GM12878 (cell line): ENCODE results near the gene HERC6. TPM values are rescaled to one million over a fixed set of nuclear protein-coding genes. Genes with fewer than 3 reads are reported as not detected.

Experiments
- ATF7 ChIP-seq: fragments of 450-650 bp; IDR thresholded peaks from 2 replicates; pipeline ENCODE4 v1.6.1; 2016; ENCODE audit warnings: low read depth, mild to moderate bottlenecking
- EGR1 ChIP-seq, 2 experiments: IDR thresholded peaks; 1 replicate in 1 of 2; 2 replicates in 1 of 2; pipeline ENCODE4 v1.6.1; 2011 to 2012; ENCODE audit warnings: low read depth in 2 of 2, low read length in 2 of 2, borderline replicate concordance in 1 of 2, mild to moderate bottlenecking in 1 of 2, moderate library complexity in 1 of 2
- ESRRA ChIP-seq: IDR thresholded peaks from 2 replicates; pipeline ENCODE4 v1.6.1; 2012; ENCODE audit warnings: mild to moderate bottlenecking, low read length, improper control_type of control experiment
- ETV6 ChIP-seq, 2 experiments: fragments of 450-650 bp in 1 of 2; IDR thresholded peaks in 1 of 2; conservative IDR thresholded peaks in 1 of 2; 2 replicates each; pipeline ENCODE4 v1.6.1; 2014; ENCODE audit warnings: antibody characterized with exemption in 1 of 2, borderline replicate concordance in 1 of 2, low read depth in 1 of 2, mild to moderate bottlenecking in 1 of 2, moderate library complexity in 1 of 2
- IRF5 ChIP-seq: fragments of 450-650 bp; IDR thresholded peaks from 2 replicates; pipeline ENCODE4 v1.6.1; 2017; ENCODE audit warnings: borderline replicate concordance
- MYC ChIP-seq: IDR thresholded peaks from 2 replicates; pipeline ENCODE4 v1.6.1; 2011; ENCODE audit warnings: mild to moderate bottlenecking, low read length, moderate library complexity, inconsistent platforms; ENCODE audit not compliant: insufficient read depth, insufficient replicate concordance, insufficient read length, severe bottlenecking
- NKRF ChIP-seq: fragments of 450-650 bp; conservative IDR thresholded peaks from 2 replicates; pipeline ENCODE4 v1.6.1; 2017; ENCODE audit warnings: mild to moderate bottlenecking, moderate library complexity
- NR2C2 ChIP-seq: IDR thresholded peaks from 2 replicates; pipeline ENCODE4 v1.6.1; 2011; ENCODE audit warnings: borderline replicate concordance, low read depth; ENCODE audit not compliant: control insufficient read depth, insufficient read length
- NR2F1 ChIP-seq: fragments of 450-650 bp; conservative IDR thresholded peaks from 2 replicates; pipeline ENCODE4 v1.6.1; 2017; ENCODE audit warnings: mild to moderate bottlenecking
- RBBP5 ChIP-seq: fragments of 200-600 bp; sonication (generic); conservative IDR thresholded peaks from 2 replicates; pipeline ENCODE4 v1.6.1; 2016
- REST ChIP-seq: IDR thresholded peaks from 2 replicates; pipeline ENCODE4 v1.6.1; 2012; ENCODE audit warnings: mild to moderate bottlenecking, low read depth, low read length
- RUNX3 ChIP-seq: IDR thresholded peaks from 2 replicates; pipeline ENCODE4 v1.6.1; 2012; ENCODE audit warnings: low read length, inconsistent platforms
- SPI1 ChIP-seq: IDR thresholded peaks from 2 replicates; pipeline ENCODE4 v1.6.1; 2011; ENCODE audit warnings: low read depth, mild to moderate bottlenecking, low read length, moderate library complexity, borderline replicate concordance; ENCODE audit not compliant: insufficient read depth
- SREBF1 ChIP-seq: IDR thresholded peaks from 2 replicates; pipeline ENCODE4 v1.6.1; 2012; ENCODE audit warnings: mild to moderate bottlenecking, low read length
- SUZ12 ChIP-seq: fragments of 200-600 bp; sonication (generic); IDR thresholded peaks from one replicate; pipeline ENCODE4 v1.6.1; 2018; ENCODE audit warnings: antibody characterized with exemption, mild to moderate bottlenecking; ENCODE audit not compliant: unreplicated experiment
- TCF7 ChIP-seq: IDR thresholded peaks from 2 replicates; pipeline ENCODE4 v1.6.1; 2014; ENCODE audit warnings: antibody characterized with exemption, borderline replicate concordance
- ZBTB4 ChIP-seq: fragments of 450-650 bp; formaldehyde crosslinking; IDR thresholded peaks from 2 replicates; pipeline ENCODE4 v1.4.0; 2022; ENCODE audit warnings: mild to moderate bottlenecking, moderate library complexity
- polyA plus RNA-seq, 11 experiments: library from polyadenylated mRNA; depleted of rRNA in 4 of 11; unstranded in 6 of 11; stranded (reverse) in 5 of 11; fragments of >200 nt; fragmentation: Nextera tagmentation in 4 of 11; fragmentation: Illumina TruSeq in 1 of 11; extraction: Ambion mirVana in 4 of 11; extraction: Trizol in 1 of 11; gene quantifications; 1 replicate in 1 of 11; 2 replicates in 10 of 11; pipeline versions ENCODE4 v1.2.1 to v1.2.3, GENCODE V29; 2011 to 2016; ENCODE audit warnings: inconsistent platforms in 2 of 11, missing spikeins in 2 of 11, low read depth in 1 of 11
- total RNA-seq, 4 experiments: library from RNA; depleted of rRNA in 3 of 4; stranded (reverse); fragments of >200 nt in 3 of 4; fragmentation: Illumina TruSeq in 1 of 4; extraction: Trizol in 1 of 4; gene quantifications; 2 replicates each; pipeline versions ENCODE4 v1.2.1 to v1.2.3, GENCODE V29; 2013 to 2021

The HERC6 gene
- total and polyA plus RNA-seq, 10 of the 15 experiments (the other 5 are each of a cell fraction or from before 2014, with no cell fraction given) = 1.7 to 26.4 (median 5.9) TPM

- no peak for TF ChIP-seq IRF5
- TF ChIP-seq SPI1 = no peak
- peak; percentile 70; the same call in 1 of the 2 replicates for TF ChIP-seq ATF7
- no peak for TF ChIP-seq ZBTB4 (CRISPR knock-in tag)
- no peak for TF ChIP-seq SREBF1
- TF ChIP-seq MYC = no peak
- TF ChIP-seq RBBP5 = no peak; the same call in 1 of the 2 replicates
- no peak for TF ChIP-seq SUZ12
- TF ChIP-seq ESRRA = no peak
- TF ChIP-seq TCF7 = no peak
- peak in 1 of 2 experiments; percentile 25; a peak in 1 of 3 replicates for TF ChIP-seq EGR1 (IDR thresholded peaks at IDR 0.05; ENCODE audit: borderline replicate concordance in 1 of 2, low read depth in 2 of 2, low read length in 2 of 2)
- peak; percentile 85 for TF ChIP-seq RUNX3
- TF ChIP-seq REST = no peak
- peak in 1 of 2 experiments; percentile 69; a peak in 1 of 4 replicates for TF ChIP-seq ETV6 (conservative IDR thresholded peaks at IDR 0.05 in 1 of 2, IDR thresholded peaks at IDR 0.05 in 1 of 2; ENCODE audit: borderline replicate concordance in 1 of 2, low read depth in 1 of 2)
- TF ChIP-seq NKRF = no peak; the same call in 1 of the 2 replicates
- peak; percentile 34; the same call in 1 of the 2 replicates for TF ChIP-seq NR2F1
- no peak for TF ChIP-seq NR2C2
Observed at GRCh38 chr4:88456670-88457306, 78.1 kb downstream of the HERC6 start, which contains the start of gene HERC5 (continued).
